Ascending aorta (tissue), 2 donors: Measurements from ENCODE around the gene THAP7. TPM values are rescaled to one million over a fixed set of nuclear protein-coding genes. Genes with fewer than 3 reads are reported as not detected.

Experiments
- DNase-seq, 2 donors: peaks; one replicate each; pipeline ENCODE4 v3.0.0-alpha.2; 2019; ENCODE audit warnings: low spot score in 2 of 2
- H3K27ac ChIP-seq, 2 donors: fragments of 200-600 bp; sonication (generic); one replicate each; pipeline ENCODE4 v1.5.1; 2016 to 2017; ENCODE audit warnings: mild to moderate bottlenecking in 1 of 2
- H3K27me3 ChIP-seq: fragments of 200-600 bp; sonication (generic); one replicate; pipeline ENCODE4 v1.5.1; 2017
- H3K36me3 ChIP-seq, 2 donors: fragments of 200-600 bp; sonication (generic); one replicate each; pipeline ENCODE4 v1.5.1; 2016
- H3K4me1 ChIP-seq, 2 donors: fragments of 200-600 bp; sonication (generic); one replicate each; pipeline ENCODE4 v1.5.1; 2016 to 2017; ENCODE audit warnings: mild to moderate bottlenecking in 1 of 2
- H3K4me3 ChIP-seq, 2 donors: fragments of 200-600 bp; sonication (generic); one replicate each; pipeline ENCODE4 v1.5.1; 2016 to 2017; ENCODE audit warnings: mild to moderate bottlenecking in 1 of 2
- H3K9me3 ChIP-seq, 2 donors: fragments of 200-600 bp; sonication (generic); one replicate each; pipeline ENCODE4 v1.5.1; 2016
- intact Hi-C: fragments of 100-400 bp; cut with DNase I; formaldehyde crosslinking; loops from one replicate; pipeline ENCODE4 v1.15.1; 2023
- total RNA-seq: library from RNA; depleted of rRNA; stranded (reverse); fragments of >200 nt; gene quantifications from one replicate; pipeline ENCODE4 v1.1.0, GENCODE V29; 2016
- TF ChIP-seq, protein P1 (sequence below), 3 experiments: fragments of 200-600 bp in 2 of 3; fragments of 450-650 bp in 1 of 3; sonication (generic) in 2 of 3; IDR thresholded peaks; one replicate each; pipeline ENCODE4 v1.5.1; 2016 to 2019; ENCODE audit warnings: antibody characterized with exemption in 3 of 3, mild to moderate bottlenecking in 1 of 3, moderate library complexity in 1 of 3

The THAP7 gene
- total RNA-seq, 1 donor from 2014 or later: 37.9 TPM

DNA sequence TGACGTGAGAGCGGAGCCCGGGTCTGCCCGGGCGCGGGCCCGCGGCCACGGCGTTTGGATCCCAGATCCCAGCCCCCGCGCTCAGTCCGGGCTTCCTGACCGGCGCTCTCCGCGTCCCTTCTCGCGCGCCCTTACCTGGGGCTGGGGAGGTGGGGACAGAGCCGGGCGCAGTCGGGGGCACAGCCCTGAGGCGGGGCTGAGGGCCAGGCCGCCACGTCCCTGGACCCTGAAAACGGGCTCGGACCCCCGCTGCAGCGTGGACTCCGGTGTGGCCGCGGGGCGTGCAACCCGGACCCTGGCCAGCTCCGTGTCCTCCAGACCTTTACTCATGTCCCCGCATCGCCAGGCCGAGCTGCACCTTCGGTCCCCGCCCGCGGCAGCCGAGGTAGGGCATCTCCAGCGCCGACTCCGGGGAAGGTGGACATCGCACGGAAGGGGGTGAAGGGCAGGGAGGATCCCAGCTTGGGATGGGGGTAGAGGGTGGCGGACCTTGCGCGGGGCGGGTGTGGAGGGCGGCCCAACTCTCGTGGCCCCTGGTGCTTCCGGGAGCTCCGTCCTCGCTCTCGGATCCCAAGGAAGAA, 44.7 kb downstream of the THAP7 start:
- Histone ChIP-seq H3K4me1 (peaks cover 0 to 4% of the 10 kb centered on the region in 2 donors), H3K4me3 (peak overlapping the region; percentile 60 to 77), H3K36me3 (peaks cover 0 to 14% of the 10 kb centered on the region in 2 donors), H3K27ac (no peak overlapping the region), H3K27me3 (no peaks in the 10 kb centered on the region), H3K9me3 (no peaks in the 10 kb centered on the region)
- DNase-seq: no peak
- TF ChIP-seq, protein P1, sequence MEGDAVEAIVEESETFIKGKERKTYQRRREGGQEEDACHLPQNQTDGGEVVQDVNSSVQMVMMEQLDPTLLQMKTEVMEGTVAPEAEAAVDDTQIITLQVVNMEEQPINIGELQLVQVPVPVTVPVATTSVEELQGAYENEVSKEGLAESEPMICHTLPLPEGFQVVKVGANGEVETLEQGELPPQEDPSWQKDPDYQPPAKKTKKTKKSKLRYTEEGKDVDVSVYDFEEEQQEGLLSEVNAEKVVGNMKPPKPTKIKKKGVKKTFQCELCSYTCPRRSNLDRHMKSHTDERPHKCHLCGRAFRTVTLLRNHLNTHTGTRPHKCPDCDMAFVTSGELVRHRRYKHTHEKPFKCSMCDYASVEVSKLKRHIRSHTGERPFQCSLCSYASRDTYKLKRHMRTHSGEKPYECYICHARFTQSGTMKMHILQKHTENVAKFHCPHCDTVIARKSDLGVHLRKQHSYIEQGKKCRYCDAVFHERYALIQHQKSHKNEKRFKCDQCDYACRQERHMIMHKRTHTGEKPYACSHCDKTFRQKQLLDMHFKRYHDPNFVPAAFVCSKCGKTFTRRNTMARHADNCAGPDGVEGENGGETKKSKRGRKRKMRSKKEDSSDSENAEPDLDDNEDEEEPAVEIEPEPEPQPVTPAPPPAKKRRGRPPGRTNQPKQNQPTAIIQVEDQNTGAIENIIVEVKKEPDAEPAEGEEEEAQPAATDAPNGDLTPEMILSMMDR (IDR thresholded peaks at IDR 0.05): no peak
- intact Hi-C loops: no loop called here

DNA sequence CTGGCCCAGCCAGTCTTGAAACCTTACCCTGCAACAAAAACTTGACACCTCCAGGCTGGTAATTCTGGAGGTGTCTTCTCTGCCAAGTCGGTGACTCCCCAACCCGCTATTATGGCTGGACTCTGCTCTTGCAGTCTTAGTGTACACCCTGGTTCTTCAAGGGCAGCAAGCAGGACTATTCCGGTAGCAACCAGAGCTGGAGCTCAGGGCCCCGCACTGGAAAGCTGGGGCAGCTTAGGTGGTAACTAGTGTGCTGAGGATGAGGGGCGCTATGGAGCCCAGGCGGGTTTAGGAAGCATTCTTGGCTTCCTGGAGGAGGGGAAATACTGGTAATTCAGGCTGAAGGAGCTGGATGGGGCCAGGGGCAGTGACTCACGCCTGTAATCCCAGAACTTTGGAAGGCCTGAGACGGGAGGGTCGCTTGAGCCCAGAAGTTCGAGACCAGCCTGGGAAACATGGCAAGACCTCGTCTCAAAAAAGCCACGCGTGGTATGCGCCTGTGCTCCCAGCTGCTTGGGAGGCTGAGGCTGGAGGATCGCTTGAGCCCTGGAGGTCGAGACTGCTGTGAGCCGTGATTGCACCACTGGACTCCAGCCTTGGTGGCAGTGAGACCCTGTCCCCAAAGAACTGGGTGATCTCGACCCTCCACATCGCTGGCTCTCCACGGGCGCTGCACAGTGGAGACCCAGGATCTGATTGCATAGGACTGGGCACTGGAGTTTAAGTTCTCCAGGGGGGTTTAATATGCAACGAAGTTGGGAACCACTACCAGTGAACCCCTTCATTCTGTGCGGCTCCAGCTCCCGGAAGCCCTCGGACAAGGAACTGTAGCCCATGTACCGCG, 45.4 kb downstream of the THAP7 start:
- TF ChIP-seq, protein P1 (IDR thresholded peaks at IDR 0.05): no peak
- no peak for DNase-seq
- H3K36me3 ChIP-seq: peaks cover 0 to 21% of the 10 kb centered on the region in 2 donors
- no peaks in the 10 kb centered on the region for H3K27me3 ChIP-seq
- peak overlapping the region; percentile 60 to 77 for H3K4me3 ChIP-seq
- peaks cover 0 to 4% of the 10 kb centered on the region in 2 donors for H3K4me1 ChIP-seq
- intact Hi-C loops: no loop called here
- H3K27ac ChIP-seq: no peak overlapping the region
- no peaks in the 10 kb centered on the region for H3K9me3 ChIP-seq

DNA sequence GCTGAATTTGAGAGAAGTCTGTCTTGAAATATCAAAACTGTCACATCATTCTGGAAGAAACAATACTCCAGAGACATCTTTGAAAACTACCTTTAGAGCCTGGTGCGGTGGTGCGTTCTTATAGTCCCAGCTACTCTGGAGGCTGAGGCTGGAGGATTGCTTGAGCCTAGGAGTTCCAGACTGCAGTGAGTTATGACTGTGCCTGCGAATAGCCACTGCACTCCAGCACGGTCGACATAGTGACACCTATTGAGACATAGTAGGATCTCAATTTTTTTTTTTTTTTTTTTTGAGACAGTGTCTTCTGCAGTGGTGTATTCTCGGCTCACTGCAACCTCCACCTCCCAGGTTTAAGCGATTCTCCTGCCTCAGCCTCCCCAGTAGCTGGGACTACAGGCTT, 46.4 kb downstream of the THAP7 start:
- intact Hi-C loops: no loop called here
- no peaks in the 10 kb centered on the region for H3K27me3 ChIP-seq
- DNase-seq: no peak
- no peak overlapping the region for H3K27ac ChIP-seq
- TF ChIP-seq, protein P1 (IDR thresholded peaks at IDR 0.05): no peak
- peaks cover 0 to 4% of the 10 kb centered on the region in 2 donors for H3K4me1 ChIP-seq
- peaks cover 7 to 30% of the 10 kb centered on the region in 2 donors for H3K36me3 ChIP-seq
- H3K4me3 ChIP-seq: no peak overlapping the region
- no peaks in the 10 kb centered on the region for H3K9me3 ChIP-seq

DNA sequence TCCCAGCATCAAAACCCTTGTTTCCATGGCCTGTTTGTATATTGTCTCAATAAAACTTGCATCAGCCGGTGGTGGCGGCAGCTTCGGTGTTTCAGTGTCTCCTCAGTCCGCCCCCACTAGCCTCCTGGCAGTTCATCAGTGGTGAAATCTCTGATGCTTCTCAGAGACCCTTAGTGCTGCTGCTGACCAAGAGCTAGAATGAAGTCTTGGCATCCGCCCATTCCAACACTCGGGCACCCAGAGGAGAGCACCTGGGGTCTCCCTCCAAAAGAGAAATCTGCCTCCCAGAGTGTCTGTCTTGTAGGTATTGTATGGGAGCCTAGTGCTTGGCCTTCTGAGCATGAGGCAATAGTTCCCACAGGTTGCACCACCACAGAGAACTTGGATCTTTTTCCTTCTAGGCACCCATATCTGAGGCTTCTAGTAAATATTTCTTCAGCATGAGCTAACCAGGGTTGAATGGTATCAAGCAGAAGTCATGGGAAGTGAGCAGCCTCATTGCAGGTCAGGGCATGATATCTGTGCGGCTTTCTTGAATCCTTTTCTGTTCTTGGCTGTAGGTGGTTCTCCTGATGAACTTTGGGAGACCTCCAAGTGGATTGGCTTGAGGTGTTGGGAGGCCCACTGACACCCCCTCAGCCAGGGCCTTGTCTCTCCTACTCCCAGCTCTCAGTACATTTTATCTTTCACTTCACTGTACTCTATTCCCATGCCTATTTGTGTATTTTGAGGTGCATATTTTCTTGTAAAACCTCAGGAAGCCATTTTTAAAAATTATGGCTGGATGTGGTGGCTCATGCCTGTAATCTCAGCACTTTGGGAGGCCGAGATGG, 48.0 kb downstream of the THAP7 start:
- Histone ChIP-seq H3K4me1 (peaks cover 0 to 4% of the 10 kb centered on the region in 2 donors), H3K4me3 (no peak overlapping the region), H3K9me3 (no peaks in the 10 kb centered on the region), H3K27ac (no peak overlapping the region), H3K27me3 (no peaks in the 10 kb centered on the region), H3K36me3 (peaks cover 14 to 42% of the 10 kb centered on the region in 2 donors)
- intact Hi-C loops: no loop called here
- TF ChIP-seq, protein P1 (IDR thresholded peaks at IDR 0.05): no peak
- no peak for DNase-seq

DNA sequence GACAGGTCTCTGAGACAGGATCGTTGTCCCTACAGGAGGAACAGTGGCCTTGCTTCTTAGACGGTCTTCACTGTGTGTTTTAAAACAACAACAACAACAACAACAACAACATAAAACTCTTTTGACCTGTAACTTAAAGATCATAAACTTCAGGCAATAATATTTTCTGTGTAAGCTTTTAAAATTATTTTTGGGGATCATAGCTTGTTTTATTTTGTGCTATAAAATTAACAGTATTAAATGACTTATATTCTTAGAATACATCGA, 48.6 kb downstream of the THAP7 start:
- TF ChIP-seq, protein P1 (IDR thresholded peaks at IDR 0.05): no peak
- intact Hi-C loops: no loop called here
- Histone ChIP-seq H3K27me3 (no peaks in the 10 kb centered on the region), H3K9me3 (no peaks in the 10 kb centered on the region), H3K4me1 (peaks cover 0 to 4% of the 10 kb centered on the region in 2 donors), H3K4me3 (no peak overlapping the region), H3K36me3 (peaks cover 14 to 42% of the 10 kb centered on the region in 2 donors), H3K27ac (no peak overlapping the region)
- no peak for DNase-seq
